Activated CD8-positive, alpha-beta memory T cell treated with anti-CD3 and anti-CD28 coated beads, Interleukin-2, amount 50 U/mL, for 24 hours (primary cell): ENCODE data around the gene RRP7A.
"Not testable (repeated sequence)": the region's sequence is repeated elsewhere in the genome, so short reads cannot be mapped to it uniquely, and the experiment has no call there.

Experiments used
- DNase-seq: peaks from one replicate; pipeline ENCODE4 v3.0.0-alpha.2; 2020; ENCODE audit errors: extremely low read depth

Gene RRP7A

GRCh38 chr22:42519525-42520401 lies at the start of gene RRP7A:
TSS of gene RRP7A (minus strand) at chr22:42519796. CDS start at chr22:42519786, 10 bp downstream.
- peak; percentile 47 for DNase-seq

- not testable (repeated sequence) for DNase-seq
These were observed 48.4 kb upstream of the RRP7A start for GRCh38 chr22:42567950-42568349.

- no peak for DNase-seq
These were observed 46.4 kb upstream of the RRP7A start for GRCh38 chr22:42565956-42566355.

GRCh38 chr22:42564699-42565098 lies 45.1 kb upstream of the RRP7A start:
- no peak for DNase-seq

- DNase-seq: not testable (repeated sequence)
These were observed 44.3 kb upstream of the RRP7A start for GRCh38 chr22:42563943-42564342.

GRCh38 chr22:42562684-42563083 lies 43.1 kb upstream of the RRP7A start:
- no peak for DNase-seq

GRCh38 chr22:42562279-42562678 lies 42.7 kb upstream of the RRP7A start:
- DNase-seq: no peak

- no peak for DNase-seq
These were observed 42.3 kb upstream of the RRP7A start for GRCh38 chr22:42561856-42562255.

GRCh38 chr22:42560781-42561180 lies 41.2 kb upstream of the RRP7A start:
- DNase-seq: no peak

GRCh38 chr22:42560381-42560780 lies 40.8 kb upstream of the RRP7A start:
- no peak for DNase-seq

GRCh38 chr22:42553475-42554361 lies 34.1 kb upstream of the RRP7A start, which contains the start of gene SERHL2:
TSS of gene SERHL2 (plus strand) at chr22:42553956. CDS start at chr22:42554021, 65 bp downstream.
- peak; percentile 50 for DNase-seq

GRCh38 chr22:42552294-42552647 lies 32.7 kb upstream of the RRP7A start:
- DNase-seq: not testable (repeated sequence)

- DNase-seq: no peak
These were observed 29.9 kb upstream of the RRP7A start for GRCh38 chr22:42549331-42550060.

- no peak for DNase-seq
These were observed 29.2 kb upstream of the RRP7A start for GRCh38 chr22:42548597-42549330.

- not testable (repeated sequence) for DNase-seq
These were observed 28.5 kb upstream of the RRP7A start for GRCh38 chr22:42548126-42548525.

GRCh38 chr22:42547562-42547961 lies 28.0 kb upstream of the RRP7A start:
- no peak for DNase-seq

- no peak for DNase-seq
These were observed 25.1 kb upstream of the RRP7A start for GRCh38 chr22:42544686-42545085.

- DNase-seq: not testable (repeated sequence)
These were observed 19.7 kb upstream of the RRP7A start for GRCh38 chr22:42539236-42539771.

- not testable (repeated sequence) for DNase-seq
These were observed 17.7 kb upstream of the RRP7A start for GRCh38 chr22:42537199-42537831.

GRCh38 chr22:42536634-42537033 lies 17.0 kb upstream of the RRP7A start:
- DNase-seq: not testable (repeated sequence)
